OCI-LY3 (cell line): Measurements from ENCODE around the gene MICA.
A peak's percentile ranks its signal among the peaks of the same experiment; 100 is the strongest.

Experiments
- H2AFZ ChIP-seq: fragments of 200-600, 300-600 bp; shearing (Covaris generic); 2 replicates; pipeline ENCODE4 v1.6.0; 2014; ENCODE audit warnings: antibody characterized with exemption, low read depth, low read length
- H3K27ac ChIP-seq: fragments of 200-600, 300-600 bp; sonication (generic); 2 replicates; pipeline ENCODE4 v1.5.1; 2014; ENCODE audit warnings: mild to moderate bottlenecking, low read length, moderate library complexity, mixed read lengths
- H3K27me3 ChIP-seq: fragments of 200-600, 300-600 bp; sonication (generic); 2 replicates; pipeline ENCODE4 v1.6.1; 2014; ENCODE audit warnings: low read depth, low read length, mixed read lengths
- H3K36me3 ChIP-seq: fragments of 200-600, 300-600 bp; sonication (generic); replicated peaks from 2 replicates; pipeline ENCODE3; 2014; ENCODE audit warnings: low read depth, low read length, mixed read lengths
- H3K4me1 ChIP-seq: fragments of 300-600, 200-600 bp; sonication (generic); 2 replicates; pipeline ENCODE4 v1.6.1; 2014; ENCODE audit warnings: low read length, mixed read lengths
- H3K4me2 ChIP-seq: fragments of 200-600, 300-600 bp; sonication (generic); 2 replicates; pipeline ENCODE4 v1.6.1; 2014; ENCODE audit warnings: low read length, mixed read lengths
- H3K4me3 ChIP-seq: fragments of 300-600, 200-600 bp; sonication (generic); 2 replicates; pipeline ENCODE4 v1.5.1; 2014; ENCODE audit warnings: antibody characterized with exemption, mild to moderate bottlenecking, low read length, moderate library complexity
- H3K79me2 ChIP-seq: fragments of 300-600, 200-600 bp; shearing (Covaris generic); 2 replicates; pipeline ENCODE4 v1.6.1; 2014; ENCODE audit warnings: mild to moderate bottlenecking, low read length, mixed read lengths
- H3K9ac ChIP-seq: fragments of 300-600, 200-600 bp; shearing (Covaris generic); 2 replicates; pipeline ENCODE4 v1.6.0; 2014; ENCODE audit warnings: mild to moderate bottlenecking, low read length, moderate library complexity
- H3K9me3 ChIP-seq: fragments of 200-600, 300-600 bp; shearing (Covaris generic); 2 replicates; pipeline ENCODE4 v1.6.1; 2014; ENCODE audit warnings: low read length, mixed read lengths; ENCODE audit not compliant: insufficient read depth
- H4K20me1 ChIP-seq: fragments of 200-600, 300-600 bp; sonication (generic); 2 replicates; pipeline ENCODE4 v1.6.1; 2016; ENCODE audit warnings: low read length, mixed read lengths; ENCODE audit not compliant: insufficient read depth
- CTCF ChIP-seq: fragments of 200-600, 300-600 bp; sonication (generic); IDR thresholded peaks from 2 replicates; pipeline ENCODE4 v1.5.1; 2014; ENCODE audit warnings: antibody characterized with exemption, low read length, low read depth
- EZH2phosphoT487 ChIP-seq: fragments of 200-600 bp; shearing (Covaris generic); IDR thresholded peaks from 2 replicates; pipeline ENCODE4 v1.6.1; 2018; ENCODE audit warnings: antibody characterized with exemption, mixed run types, low read depth

The MICA gene

GRCh38 chr6:31460361-31461025 lies 57.1 kb downstream of the MICA start:
- Histone ChIP-seq H3K4me1 (peaks cover 19% of the 10 kb centered on the region), H3K27me3 (peaks cover 15% of the 10 kb centered on the region), H3K36me3 (peaks cover 13% of the 10 kb centered on the region), H3K27ac (no peak overlapping the region), H3K9me3 (no peaks in the 10 kb centered on the region), H2AFZ (no peak overlapping the region), H4K20me1 (no peaks in the 10 kb centered on the region), H3K79me2 (peaks cover 12% of the 10 kb centered on the region), H3K4me3 (no peak overlapping the region), H3K9ac (no peak overlapping the region), H3K4me2 (no peak overlapping the region)
- no peak for TF ChIP-seq EZH2phosphoT487
- no peak for TF ChIP-seq CTCF

- no peaks in the 10 kb centered on the region for H3K9me3 ChIP-seq
- H3K4me1 ChIP-seq: peaks cover 19% of the 10 kb centered on the region
- H3K9ac ChIP-seq: peak overlapping the region; percentile 87
- no peaks in the 10 kb centered on the region for H4K20me1 ChIP-seq
- peak overlapping the region; percentile 90 for H3K4me3 ChIP-seq
- no peak for TF ChIP-seq CTCF
- TF ChIP-seq EZH2phosphoT487: no peak
- peaks cover 10% of the 10 kb centered on the region for H3K27me3 ChIP-seq
- H3K27ac ChIP-seq: no peak overlapping the region
- peak overlapping the region; percentile 81 for H2AFZ ChIP-seq
- H3K79me2 ChIP-seq: peaks cover 12% of the 10 kb centered on the region
- H3K36me3 ChIP-seq: peaks cover 13% of the 10 kb centered on the region
- H3K4me2 ChIP-seq: peak overlapping the region; percentile 99
These were observed 58.9 kb downstream of the MICA start for GRCh38 chr6:31462026-31462963.

- H3K27ac ChIP-seq: peak overlapping the region; percentile 20
- peaks cover 13% of the 10 kb centered on the region for H3K36me3 ChIP-seq
- peaks cover 19% of the 10 kb centered on the region for H3K4me1 ChIP-seq
- peak overlapping the region; percentile 90 for H3K4me3 ChIP-seq
- H3K9ac ChIP-seq: peak overlapping the region; percentile 87
- peak overlapping the region; percentile 81 for H2AFZ ChIP-seq
- TF ChIP-seq CTCF (no peak), EZH2phosphoT487 (no peak)
- peak overlapping the region; percentile 99 for H3K4me2 ChIP-seq
- H3K79me2 ChIP-seq: peaks cover 12% of the 10 kb centered on the region
- H3K9me3 ChIP-seq: no peaks in the 10 kb centered on the region
- H3K27me3 ChIP-seq: 0 out of 2 replicates have a peak, but pooled peaks cover 5% of the 10 kb centered on the region
- no peaks in the 10 kb centered on the region for H4K20me1 ChIP-seq
These were observed 59.8 kb downstream of the MICA start for GRCh38 chr6:31462964-31463870.
